HEK293 (cell line): ENCODE data around the gene EVI2B.

Experiments used
- SALL2 ChIP-seq: fragments of 450-650 bp; formaldehyde crosslinking; IDR thresholded peaks from 2 replicates; pipeline ENCODE4 v1.5.0; 2017; ENCODE audit warnings: missing biosample characterization, mild to moderate bottlenecking, missing genetic modification characterization, borderline replicate concordance
- ZBTB7A ChIP-seq: fragments of 450-650 bp; formaldehyde crosslinking; IDR thresholded peaks from 2 replicates; pipeline ENCODE4 v1.5.1; 2016; ENCODE audit warnings: low read depth, missing biosample characterization, missing genetic modification characterization
- ZNF132 ChIP-seq: fragments of 450-650 bp; formaldehyde crosslinking; IDR thresholded peaks from 2 replicates; pipeline ENCODE4 v1.5.1; 2017; ENCODE audit warnings: missing biosample characterization, missing genetic modification characterization, borderline replicate concordance
- ZNF221 ChIP-seq: fragments of 450-650 bp; formaldehyde crosslinking; IDR thresholded peaks from 2 replicates; pipeline ENCODE4 v1.5.1; 2017; ENCODE audit warnings: missing biosample characterization, missing genetic modification characterization, borderline replicate concordance
- ZNF394 ChIP-seq: fragments of 450-650 bp; formaldehyde crosslinking; IDR thresholded peaks from 2 replicates; pipeline ENCODE4 v1.5.1; 2016; ENCODE audit warnings: missing biosample characterization, missing genetic modification characterization, mild to moderate bottlenecking, moderate library complexity, borderline replicate concordance
- ZNF626 ChIP-seq: fragments of 450-650 bp; sonication (Bioruptor Pico); formaldehyde crosslinking; IDR thresholded peaks from 2 replicates; pipeline ENCODE4 v1.5.1; 2018; ENCODE audit warnings: missing biosample characterization, missing genetic modification characterization, inconsistent platforms
- ZNF707 ChIP-seq: fragments of 450-650 bp; formaldehyde crosslinking; IDR thresholded peaks from 2 replicates; pipeline ENCODE4 v1.5.1; 2016; ENCODE audit warnings: missing biosample characterization, missing genetic modification characterization
- ZNF792 ChIP-seq: fragments of 450-650 bp; formaldehyde crosslinking; IDR thresholded peaks from 2 replicates; pipeline ENCODE4 v1.5.1; 2016; ENCODE audit warnings: missing biosample characterization, missing genetic modification characterization
- ZNF843 ChIP-seq: fragments of 450-650 bp; formaldehyde crosslinking; IDR thresholded peaks from 2 replicates; pipeline ENCODE4 v1.5.1; 2016; ENCODE audit warnings: missing biosample characterization, missing genetic modification characterization
- TF ChIP-seq, protein P1 (sequence below): fragments of 450-650 bp; formaldehyde crosslinking; IDR thresholded peaks from 2 replicates; pipeline ENCODE4 v1.5.1; 2016; ENCODE audit warnings: missing biosample characterization, missing genetic modification characterization
- TF ChIP-seq, protein P2 (sequence below): fragments of 450-650 bp; formaldehyde crosslinking; IDR thresholded peaks from 2 replicates; pipeline ENCODE4 v1.5.1; 2016; ENCODE audit warnings: missing biosample characterization, missing genetic modification characterization
- TF ChIP-seq, protein P3 (sequence below): fragments of 450-650 bp; formaldehyde crosslinking; IDR thresholded peaks from 2 replicates; pipeline ENCODE4 v1.5.1; 2016; ENCODE audit warnings: missing biosample characterization, missing genetic modification characterization

DNA sequence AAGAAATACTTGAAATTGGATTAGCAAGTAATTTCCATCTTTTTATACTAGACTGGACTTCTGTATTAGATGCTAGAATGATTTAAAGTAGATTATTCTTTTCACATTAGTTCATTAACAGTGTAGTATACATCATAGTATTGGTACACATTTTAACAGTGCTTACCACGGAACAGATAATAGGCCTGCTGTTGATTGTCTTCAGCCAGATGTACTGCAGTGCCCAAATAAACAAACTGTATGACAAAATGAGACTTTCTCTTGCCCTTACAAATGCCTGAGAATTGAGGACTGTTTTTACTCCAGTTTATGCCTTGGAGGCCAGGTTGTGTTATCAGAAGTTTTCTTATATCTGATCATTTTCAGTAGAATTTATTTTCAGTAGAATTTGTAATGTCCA is 6.9 kb upstream of the EVI2B start:
- TF ChIP-seq ZBTB7A (no peak), ZNF792 (no peak), ZNF707 (tag by site-specific recombination) (no peak), SALL2 (no peak), ZNF394 (tag by site-specific recombination) (no peak), ZNF132 (tag by site-specific recombination) (no peak), ZNF626 (no peak), ZNF221 (tag by site-specific recombination) (no peak), ZNF843 (tag by site-specific recombination) (no peak)
- TF ChIP-seq, protein P1, sequence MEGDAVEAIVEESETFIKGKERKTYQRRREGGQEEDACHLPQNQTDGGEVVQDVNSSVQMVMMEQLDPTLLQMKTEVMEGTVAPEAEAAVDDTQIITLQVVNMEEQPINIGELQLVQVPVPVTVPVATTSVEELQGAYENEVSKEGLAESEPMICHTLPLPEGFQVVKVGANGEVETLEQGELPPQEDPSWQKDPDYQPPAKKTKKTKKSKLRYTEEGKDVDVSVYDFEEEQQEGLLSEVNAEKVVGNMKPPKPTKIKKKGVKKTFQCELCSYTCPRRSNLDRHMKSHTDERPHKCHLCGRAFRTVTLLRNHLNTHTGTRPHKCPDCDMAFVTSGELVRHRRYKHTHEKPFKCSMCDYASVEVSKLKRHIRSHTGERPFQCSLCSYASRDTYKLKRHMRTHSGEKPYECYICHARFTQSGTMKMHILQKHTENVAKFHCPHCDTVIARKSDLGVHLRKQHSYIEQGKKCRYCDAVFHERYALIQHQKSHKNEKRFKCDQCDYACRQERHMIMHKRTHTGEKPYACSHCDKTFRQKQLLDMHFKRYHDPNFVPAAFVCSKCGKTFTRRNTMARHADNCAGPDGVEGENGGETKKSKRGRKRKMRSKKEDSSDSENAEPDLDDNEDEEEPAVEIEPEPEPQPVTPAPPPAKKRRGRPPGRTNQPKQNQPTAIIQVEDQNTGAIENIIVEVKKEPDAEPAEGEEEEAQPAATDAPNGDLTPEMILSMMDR, result no peak
- TF ChIP-seq, protein P2, sequence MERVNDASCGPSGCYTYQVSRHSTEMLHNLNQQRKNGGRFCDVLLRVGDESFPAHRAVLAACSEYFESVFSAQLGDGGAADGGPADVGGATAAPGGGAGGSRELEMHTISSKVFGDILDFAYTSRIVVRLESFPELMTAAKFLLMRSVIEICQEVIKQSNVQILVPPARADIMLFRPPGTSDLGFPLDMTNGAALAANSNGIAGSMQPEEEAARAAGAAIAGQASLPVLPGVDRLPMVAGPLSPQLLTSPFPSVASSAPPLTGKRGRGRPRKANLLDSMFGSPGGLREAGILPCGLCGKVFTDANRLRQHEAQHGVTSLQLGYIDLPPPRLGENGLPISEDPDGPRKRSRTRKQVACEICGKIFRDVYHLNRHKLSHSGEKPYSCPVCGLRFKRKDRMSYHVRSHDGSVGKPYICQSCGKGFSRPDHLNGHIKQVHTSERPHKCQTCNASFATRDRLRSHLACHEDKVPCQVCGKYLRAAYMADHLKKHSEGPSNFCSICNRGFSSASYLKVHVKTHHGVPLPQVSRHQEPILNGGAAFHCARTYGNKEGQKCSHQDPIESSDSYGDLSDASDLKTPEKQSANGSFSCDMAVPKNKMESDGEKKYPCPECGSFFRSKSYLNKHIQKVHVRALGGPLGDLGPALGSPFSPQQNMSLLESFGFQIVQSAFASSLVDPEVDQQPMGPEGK (tag by site-specific recombination), result no peak
- TF ChIP-seq, protein P3, sequence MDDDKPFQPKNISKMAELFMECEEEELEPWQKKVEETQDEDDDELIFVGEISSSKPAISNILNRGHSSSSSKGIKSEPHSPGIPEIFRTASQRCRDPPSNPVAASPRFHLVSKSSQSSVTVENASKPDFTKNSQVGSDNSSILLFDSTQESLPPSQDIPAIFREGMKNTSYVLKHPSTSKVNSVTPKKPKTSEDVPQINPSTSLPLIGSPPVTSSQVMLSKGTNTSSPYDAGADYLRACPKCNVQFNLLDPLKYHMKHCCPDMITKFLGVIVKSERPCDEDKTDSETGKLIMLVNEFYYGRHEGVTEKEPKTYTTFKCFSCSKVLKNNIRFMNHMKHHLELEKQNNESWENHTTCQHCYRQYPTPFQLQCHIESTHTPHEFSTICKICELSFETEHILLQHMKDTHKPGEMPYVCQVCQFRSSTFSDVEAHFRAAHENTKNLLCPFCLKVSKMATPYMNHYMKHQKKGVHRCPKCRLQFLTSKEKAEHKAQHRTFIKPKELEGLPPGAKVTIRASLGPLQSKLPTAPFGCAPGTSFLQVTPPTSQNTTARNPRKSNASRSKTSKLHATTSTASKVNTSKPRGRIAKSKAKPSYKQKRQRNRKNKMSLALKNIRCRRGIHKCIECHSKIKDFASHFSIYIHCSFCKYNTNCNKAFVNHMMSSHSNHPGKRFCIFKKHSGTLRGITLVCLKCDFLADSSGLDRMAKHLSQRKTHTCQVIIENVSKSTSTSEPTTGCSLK (tag by site-specific recombination), result no peak
